Heart left ventricle (tissue), 13 donors: ENCODE results near the gene ISG20L2.

Experiments
- POLR2A ChIP-seq, 2 donors: fragments of 450-650 bp; IDR thresholded peaks; one replicate each; pipeline ENCODE4 v1.6.1; 2017; ENCODE audit warnings: antibody characterized with exemption in 2 of 2, mild to moderate bottlenecking in 2 of 2, moderate library complexity in 2 of 2
- TF ChIP-seq, protein P1 (sequence below), 12 donors: fragments of 200-600 bp; sonication (generic) in 4 of 12; IDR thresholded peaks; one replicate each; pipeline versions ENCODE4 v1.5.0 to v1.8.0; 2018 to 2022; ENCODE audit warnings: antibody characterized with exemption in 12 of 12, mild to moderate bottlenecking in 5 of 12
- donor health status: ischemic (EF 13 %, LVEDD 7.1; RV severe dilation, severe dysfunction).
- donor health status: DM: no; HTN: yes; CAD: no.
- donor health status: DM: no; HTN: no; CAD: no.
- donor health status: ischemic (EF 25% LVEDD 6.9; RV normal size, moderate dysfunction).
- donor health status: ischemic (EF 25% LVEDD 5.7; RV mildly dilated, moderate dysfunction).
- donor health status: ischemic (EF 35%, LVEDD 5.7; RV mildly dilated, moderate dysfunction).
- donor health status: nonischemic (EF 11% LVEDD 7.7; RV severe dilation, severe dysfunction).
- donor health status: DM: yes; HTN: yes; CAD: no.
- donor health status: PGD.
- donor health status: ischemic (EF 29% LVEDD 5.4; RV normal size, mild dysfunction).
- donor health status: nonischemic (EF 23%, LVEDD 6.1; RV moderate dilation, normal function).

DNA sequence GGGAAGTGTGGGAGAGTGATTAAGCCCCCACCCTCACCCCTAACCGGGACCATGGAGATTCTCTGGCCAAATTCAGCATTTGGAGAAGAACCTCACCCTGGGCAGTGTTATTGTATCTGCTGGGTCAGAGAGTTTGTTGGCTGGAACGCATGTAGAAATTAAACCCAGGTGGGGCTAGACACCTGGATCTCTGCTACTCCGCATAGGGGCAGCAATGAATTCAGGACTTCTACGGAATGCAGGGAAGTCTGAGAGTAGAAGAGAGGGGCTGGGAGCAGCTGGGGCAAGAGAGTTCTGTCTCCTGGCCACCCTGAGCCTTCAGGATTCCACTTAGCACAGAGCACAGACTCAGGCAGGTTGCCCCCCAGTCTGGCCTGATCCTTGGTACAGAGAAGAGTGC lies 19.5 kb downstream of the ISG20L2 start:
- TF ChIP-seq, protein P1, sequence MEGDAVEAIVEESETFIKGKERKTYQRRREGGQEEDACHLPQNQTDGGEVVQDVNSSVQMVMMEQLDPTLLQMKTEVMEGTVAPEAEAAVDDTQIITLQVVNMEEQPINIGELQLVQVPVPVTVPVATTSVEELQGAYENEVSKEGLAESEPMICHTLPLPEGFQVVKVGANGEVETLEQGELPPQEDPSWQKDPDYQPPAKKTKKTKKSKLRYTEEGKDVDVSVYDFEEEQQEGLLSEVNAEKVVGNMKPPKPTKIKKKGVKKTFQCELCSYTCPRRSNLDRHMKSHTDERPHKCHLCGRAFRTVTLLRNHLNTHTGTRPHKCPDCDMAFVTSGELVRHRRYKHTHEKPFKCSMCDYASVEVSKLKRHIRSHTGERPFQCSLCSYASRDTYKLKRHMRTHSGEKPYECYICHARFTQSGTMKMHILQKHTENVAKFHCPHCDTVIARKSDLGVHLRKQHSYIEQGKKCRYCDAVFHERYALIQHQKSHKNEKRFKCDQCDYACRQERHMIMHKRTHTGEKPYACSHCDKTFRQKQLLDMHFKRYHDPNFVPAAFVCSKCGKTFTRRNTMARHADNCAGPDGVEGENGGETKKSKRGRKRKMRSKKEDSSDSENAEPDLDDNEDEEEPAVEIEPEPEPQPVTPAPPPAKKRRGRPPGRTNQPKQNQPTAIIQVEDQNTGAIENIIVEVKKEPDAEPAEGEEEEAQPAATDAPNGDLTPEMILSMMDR (IDR thresholded peaks at IDR 0.05), result no peak
- no peak for TF ChIP-seq POLR2A (IDR thresholded peaks at IDR 0.05)
